Stimulated activated CD4-positive, alpha-beta T cell treated with anti-CD3 and anti-CD28 coated beads, TNF-alpha, amount 100 ng/mL, for 4 hours (primary cell): ENCODE measurements around the gene APP.
"Not testable (repeated sequence)": the region's sequence is repeated elsewhere in the genome, so short reads cannot be mapped to it uniquely, and the experiment has no call there.

Experiments used
- DNase-seq, 3 experiments: peaks; one replicate each; pipeline ENCODE4 v3.0.0-alpha.2; 2020; ENCODE audit warnings: low read depth in 3 of 3

Gene APP

GRCh38 chr21:26064506-26064905 lies 106.1 kb downstream of the APP start:
- no peak for DNase-seq

GRCh38 chr21:26061437-26061836 lies 109.1 kb downstream of the APP start:
- no peak for DNase-seq

- DNase-seq: no peak
Observed at GRCh38 chr21:26060335-26061115, 110.0 kb downstream of the APP start.

- DNase-seq: no peak
Observed at GRCh38 chr21:26057477-26058170, 112.9 kb downstream of the APP start.

GRCh38 chr21:26055841-26056264 lies 114.7 kb downstream of the APP start:
- no peak for DNase-seq

GRCh38 chr21:26055010-26055409 lies 115.6 kb downstream of the APP start:
- DNase-seq: no peak

- DNase-seq: no peak
Observed at GRCh38 chr21:26052057-26052456, 118.5 kb downstream of the APP start.

- DNase-seq: no peak
Observed at GRCh38 chr21:26050857-26051256, 119.7 kb downstream of the APP start.

GRCh38 chr21:26049803-26050202 lies 120.8 kb downstream of the APP start:
- no peak for DNase-seq

GRCh38 chr21:26047279-26047967 lies 123.1 kb downstream of the APP start:
- DNase-seq: no peak

- no peak for DNase-seq
Observed at GRCh38 chr21:26043891-26044290, 126.7 kb downstream of the APP start.

GRCh38 chr21:26042181-26042876 lies 128.2 kb downstream of the APP start:
- DNase-seq: no peak

- no peak for DNase-seq
Observed at GRCh38 chr21:26041431-26042180, 129.0 kb downstream of the APP start.

- no peak for DNase-seq
Observed at GRCh38 chr21:26036916-26037315, 133.7 kb downstream of the APP start.

GRCh38 chr21:26032263-26032662 lies 138.3 kb downstream of the APP start:
- no peak for DNase-seq

- no peak for DNase-seq
Observed at GRCh38 chr21:26028183-26028582, 142.4 kb downstream of the APP start.

- DNase-seq: no peak
Observed at GRCh38 chr21:26027696-26028095, 142.9 kb downstream of the APP start.

- no peak for DNase-seq
Observed at GRCh38 chr21:26025536-26026512, 144.7 kb downstream of the APP start.

GRCh38 chr21:26023406-26023805 lies 147.2 kb downstream of the APP start:
- DNase-seq: not testable (repeated sequence)
